ENCODE data around the gene LYRM2.

LYRM2 gene

GRCh38 chr6:89638320-89639195 is at the start of gene LYRM2:
Gene LYRM2 (minus strand): TSS chr6:89638747. CDS start chr6:89638716, 31 bp downstream.
- TF ChIP-seq ZNF274 (IDR thresholded peaks at IDR 0.05; ENCODE audit: low read depth, low read length), result no peak
- TF ChIP-seq YY1 (IDR thresholded peaks at IDR 0.05; ENCODE audit: insufficient read depth, insufficient read length), result peak; percentile 13
- TF ChIP-seq SUZ12 (IDR thresholded peaks at IDR 0.05; ENCODE audit: extremely low read depth, insufficient read depth, insufficient read length), result no peak
- Histone ChIP-seq H3K4me1 (ENCODE audit: insufficient read depth, insufficient read length) (no peaks in the 10 kb centered on the region), H3K27me3 (ENCODE audit: insufficient read depth, insufficient read length) (no peaks in the 10 kb centered on the region), H3K36me3 (ENCODE audit: insufficient read depth, insufficient read length, low read length) (peaks cover 43% of the 10 kb centered on the region), H3K4me3 (ENCODE audit: insufficient read length, low read depth) (peak within 1 kb of the TSS; percentile 66), H3K9me3 (ENCODE audit: insufficient read depth, low read length) (no peaks in the 10 kb centered on the region), H3K9ac (ENCODE audit: insufficient read length, low read depth) (peak within 1 kb of the TSS; percentile 90)
- DNase-seq (ENCODE audit: low read depth, low spot score), result peak; percentile 74

DNA sequence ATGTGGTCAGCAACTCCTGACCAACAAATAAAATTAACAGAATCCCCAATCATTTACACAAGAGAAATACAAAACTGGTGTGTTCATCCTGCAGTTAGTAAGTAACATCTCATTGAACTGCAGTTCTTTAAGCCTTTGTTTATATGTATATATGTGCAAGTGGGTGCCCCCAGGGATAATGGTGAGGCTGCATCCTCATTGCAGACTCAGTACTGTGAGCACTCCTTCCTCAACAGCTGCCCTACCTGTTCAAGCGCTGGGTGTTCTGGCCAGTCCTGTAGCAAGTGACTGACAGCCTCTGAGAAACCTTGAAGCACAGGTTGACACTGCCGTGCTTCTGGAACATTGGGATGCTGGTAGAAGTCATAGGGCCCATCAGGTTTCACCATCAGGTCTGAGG is 49.8 kb upstream of the LYRM2 start:
- no peak for DNase-seq (ENCODE audit: low read depth, low spot score)
- Histone ChIP-seq H3K4me3 (ENCODE audit: insufficient read length, low read depth) (no peak overlapping the region), H3K4me1 (ENCODE audit: insufficient read depth, insufficient read length) (peaks cover 7% of the 10 kb centered on the region), H3K9me3 (ENCODE audit: insufficient read depth, low read length) (no peaks in the 10 kb centered on the region), H3K36me3 (ENCODE audit: insufficient read depth, insufficient read length, low read length) (peaks cover 75% of the 10 kb centered on the region), H3K27me3 (ENCODE audit: insufficient read depth, insufficient read length) (no peaks in the 10 kb centered on the region), H3K9ac (ENCODE audit: insufficient read length, low read depth) (no peak overlapping the region)
- TF ChIP-seq YY1 (IDR thresholded peaks at IDR 0.05; ENCODE audit: insufficient read depth, insufficient read length) (no peak), SUZ12 (IDR thresholded peaks at IDR 0.05; ENCODE audit: extremely low read depth, insufficient read depth, insufficient read length) (no peak), ZNF274 (IDR thresholded peaks at IDR 0.05; ENCODE audit: low read depth, low read length) (no peak)

GRCh38 chr6:89685311-89685710 is 46.8 kb upstream of the LYRM2 start:
- DNase-seq (ENCODE audit: low read depth, low spot score), result no peak
- H3K9ac ChIP-seq (ENCODE audit: insufficient read length, low read depth), result no peak overlapping the region
- H3K4me3 ChIP-seq (ENCODE audit: insufficient read length, low read depth), result no peak overlapping the region
- H3K9me3 ChIP-seq (ENCODE audit: insufficient read depth, low read length), result no peaks in the 10 kb centered on the region
- H3K27me3 ChIP-seq (ENCODE audit: insufficient read depth, insufficient read length), result no peaks in the 10 kb centered on the region
- peaks cover 73% of the 10 kb centered on the region for H3K36me3 ChIP-seq (ENCODE audit: insufficient read depth, insufficient read length, low read length)
- H3K4me1 ChIP-seq (ENCODE audit: insufficient read depth, insufficient read length), result peaks cover 8% of the 10 kb centered on the region
- no peak for TF ChIP-seq SUZ12 (IDR thresholded peaks at IDR 0.05; ENCODE audit: extremely low read depth, insufficient read depth, insufficient read length)
- no peak for TF ChIP-seq ZNF274 (IDR thresholded peaks at IDR 0.05; ENCODE audit: low read depth, low read length)
- TF ChIP-seq YY1 (IDR thresholded peaks at IDR 0.05; ENCODE audit: insufficient read depth, insufficient read length), result no peak

GRCh38 chr6:89682991-89683390 is 44.4 kb upstream of the LYRM2 start:
- no peaks in the 10 kb centered on the region for H3K9me3 ChIP-seq (ENCODE audit: insufficient read depth, low read length)
- H3K27me3 ChIP-seq (ENCODE audit: insufficient read depth, insufficient read length), result no peaks in the 10 kb centered on the region
- DNase-seq (ENCODE audit: low read depth, low spot score), result no peak
- TF ChIP-seq YY1 (IDR thresholded peaks at IDR 0.05; ENCODE audit: insufficient read depth, insufficient read length) (no peak), ZNF274 (IDR thresholded peaks at IDR 0.05; ENCODE audit: low read depth, low read length) (no peak), SUZ12 (IDR thresholded peaks at IDR 0.05; ENCODE audit: extremely low read depth, insufficient read depth, insufficient read length) (no peak)
- H3K36me3 ChIP-seq (ENCODE audit: insufficient read depth, insufficient read length, low read length), result peaks cover 86% of the 10 kb centered on the region
- H3K9ac ChIP-seq (ENCODE audit: insufficient read length, low read depth), result no peak overlapping the region
- peaks cover 9% of the 10 kb centered on the region for H3K4me1 ChIP-seq (ENCODE audit: insufficient read depth, insufficient read length)
- no peak overlapping the region for H3K4me3 ChIP-seq (ENCODE audit: insufficient read length, low read depth)

- Histone ChIP-seq H3K4me3 (ENCODE audit: insufficient read length, low read depth) (no peak overlapping the region), H3K27me3 (ENCODE audit: insufficient read depth, insufficient read length) (no peaks in the 10 kb centered on the region), H3K36me3 (ENCODE audit: insufficient read depth, insufficient read length, low read length) (peaks cover 84% of the 10 kb centered on the region), H3K4me1 (ENCODE audit: insufficient read depth, insufficient read length) (peaks cover 5% of the 10 kb centered on the region), H3K9me3 (ENCODE audit: insufficient read depth, low read length) (no peaks in the 10 kb centered on the region), H3K9ac (ENCODE audit: insufficient read length, low read depth) (no peak overlapping the region)
- DNase-seq (ENCODE audit: low read depth, low spot score), result no peak
- TF ChIP-seq YY1 (IDR thresholded peaks at IDR 0.05; ENCODE audit: insufficient read depth, insufficient read length) (no peak), SUZ12 (IDR thresholded peaks at IDR 0.05; ENCODE audit: extremely low read depth, insufficient read depth, insufficient read length) (no peak), ZNF274 (IDR thresholded peaks at IDR 0.05; ENCODE audit: low read depth, low read length) (no peak)
These were observed 43.5 kb upstream of the LYRM2 start for GRCh38 chr6:89681983-89682564.

GRCh38 chr6:89680551-89680950 is 42.0 kb upstream of the LYRM2 start:
- H3K4me3 ChIP-seq (ENCODE audit: insufficient read length, low read depth), result no peak overlapping the region
- no peaks in the 10 kb centered on the region for H3K9me3 ChIP-seq (ENCODE audit: insufficient read depth, low read length)
- peaks cover 84% of the 10 kb centered on the region for H3K36me3 ChIP-seq (ENCODE audit: insufficient read depth, insufficient read length, low read length)
- no peak for TF ChIP-seq ZNF274 (IDR thresholded peaks at IDR 0.05; ENCODE audit: low read depth, low read length)
- TF ChIP-seq SUZ12 (IDR thresholded peaks at IDR 0.05; ENCODE audit: extremely low read depth, insufficient read depth, insufficient read length), result no peak
- TF ChIP-seq YY1 (IDR thresholded peaks at IDR 0.05; ENCODE audit: insufficient read depth, insufficient read length), result no peak
- DNase-seq (ENCODE audit: low read depth, low spot score), result no peak
- no peaks in the 10 kb centered on the region for H3K27me3 ChIP-seq (ENCODE audit: insufficient read depth, insufficient read length)
- no peak overlapping the region for H3K9ac ChIP-seq (ENCODE audit: insufficient read length, low read depth)
- H3K4me1 ChIP-seq (ENCODE audit: insufficient read depth, insufficient read length), result peaks cover 5% of the 10 kb centered on the region

DNA sequence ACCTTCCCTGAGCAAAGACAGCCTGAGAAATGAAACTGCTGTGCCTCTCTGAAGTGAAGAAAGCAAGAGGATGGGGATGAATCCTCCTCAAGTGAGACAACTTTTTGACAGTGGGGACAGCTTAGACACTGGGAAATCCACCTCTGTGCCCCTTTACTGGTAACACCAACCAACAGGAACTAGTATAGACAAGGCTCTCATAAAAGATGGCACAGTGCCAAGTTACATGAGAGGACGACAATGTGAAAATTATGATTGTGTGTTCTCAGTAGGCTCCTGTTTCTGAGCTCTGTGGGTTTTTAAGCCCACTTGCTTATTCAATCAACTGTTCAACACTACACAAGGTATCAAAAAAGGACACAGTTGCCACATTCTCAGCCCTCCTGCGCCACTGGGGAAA is 41.6 kb upstream of the LYRM2 start:
- Histone ChIP-seq H3K36me3 (ENCODE audit: insufficient read depth, insufficient read length, low read length) (peaks cover 84% of the 10 kb centered on the region), H3K4me3 (ENCODE audit: insufficient read length, low read depth) (no peak overlapping the region), H3K4me1 (ENCODE audit: insufficient read depth, insufficient read length) (peaks cover 5% of the 10 kb centered on the region), H3K9ac (ENCODE audit: insufficient read length, low read depth) (no peak overlapping the region), H3K27me3 (ENCODE audit: insufficient read depth, insufficient read length) (no peaks in the 10 kb centered on the region), H3K9me3 (ENCODE audit: insufficient read depth, low read length) (no peaks in the 10 kb centered on the region)
- DNase-seq (ENCODE audit: low read depth, low spot score), result no peak
- TF ChIP-seq SUZ12 (IDR thresholded peaks at IDR 0.05; ENCODE audit: extremely low read depth, insufficient read depth, insufficient read length), result no peak
- TF ChIP-seq ZNF274 (IDR thresholded peaks at IDR 0.05; ENCODE audit: low read depth, low read length), result no peak
- no peak for TF ChIP-seq YY1 (IDR thresholded peaks at IDR 0.05; ENCODE audit: insufficient read depth, insufficient read length)
